ENCODE results near the gene ACAA1. TPM values are rescaled to one million over a fixed set of nuclear protein-coding genes. Genes with fewer than 3 reads are reported as not detected.

ACAA1 gene
- total and polyA plus RNA-seq, 9 of the 15 experiments (the other 6 are each of a cell fraction or from before 2014, with no cell fraction given) = 4.0 to 88.9 (median 57.2) TPM

- TF ChIP-seq, protein P1, sequence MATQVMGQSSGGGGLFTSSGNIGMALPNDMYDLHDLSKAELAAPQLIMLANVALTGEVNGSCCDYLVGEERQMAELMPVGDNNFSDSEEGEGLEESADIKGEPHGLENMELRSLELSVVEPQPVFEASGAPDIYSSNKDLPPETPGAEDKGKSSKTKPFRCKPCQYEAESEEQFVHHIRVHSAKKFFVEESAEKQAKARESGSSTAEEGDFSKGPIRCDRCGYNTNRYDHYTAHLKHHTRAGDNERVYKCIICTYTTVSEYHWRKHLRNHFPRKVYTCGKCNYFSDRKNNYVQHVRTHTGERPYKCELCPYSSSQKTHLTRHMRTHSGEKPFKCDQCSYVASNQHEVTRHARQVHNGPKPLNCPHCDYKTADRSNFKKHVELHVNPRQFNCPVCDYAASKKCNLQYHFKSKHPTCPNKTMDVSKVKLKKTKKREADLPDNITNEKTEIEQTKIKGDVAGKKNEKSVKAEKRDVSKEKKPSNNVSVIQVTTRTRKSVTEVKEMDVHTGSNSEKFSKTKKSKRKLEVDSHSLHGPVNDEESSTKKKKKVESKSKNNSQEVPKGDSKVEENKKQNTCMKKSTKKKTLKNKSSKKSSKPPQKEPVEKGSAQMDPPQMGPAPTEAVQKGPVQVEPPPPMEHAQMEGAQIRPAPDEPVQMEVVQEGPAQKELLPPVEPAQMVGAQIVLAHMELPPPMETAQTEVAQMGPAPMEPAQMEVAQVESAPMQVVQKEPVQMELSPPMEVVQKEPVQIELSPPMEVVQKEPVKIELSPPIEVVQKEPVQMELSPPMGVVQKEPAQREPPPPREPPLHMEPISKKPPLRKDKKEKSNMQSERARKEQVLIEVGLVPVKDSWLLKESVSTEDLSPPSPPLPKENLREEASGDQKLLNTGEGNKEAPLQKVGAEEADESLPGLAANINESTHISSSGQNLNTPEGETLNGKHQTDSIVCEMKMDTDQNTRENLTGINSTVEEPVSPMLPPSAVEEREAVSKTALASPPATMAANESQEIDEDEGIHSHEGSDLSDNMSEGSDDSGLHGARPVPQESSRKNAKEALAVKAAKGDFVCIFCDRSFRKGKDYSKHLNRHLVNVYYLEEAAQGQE (IDR thresholded peaks at IDR 0.05; ENCODE audit: borderline replicate concordance) = no peak
- TF ChIP-seq, protein P1 (CRISPR knock-in tag; IDR thresholded peaks at IDR 0.05; ENCODE audit: low read depth) = no peak; the same call in none of the 2 replicates
- TF ChIP-seq E2F4 (CRISPR knock-in tag; IDR thresholded peaks at IDR 0.05; ENCODE audit: low read depth) (no peak), FOXJ3 (CRISPR knock-in tag; IDR thresholded peaks at IDR 0.05) (no peak), THAP12 (CRISPR knock-in tag; IDR thresholded peaks at IDR 0.05) (peak; percentile 52), PHF20 (IDR thresholded peaks at IDR 0.05; ENCODE audit: partially characterized antibody) (peak; percentile 45), PTBP1 (IDR thresholded peaks at IDR 0.05; ENCODE audit: low read depth, low read length) (no peak; the same call in 1 of the 2 replicates), TAF15 (IDR thresholded peaks at IDR 0.05; ENCODE audit: low read depth, low read length) (no peak), MIER1 (IDR thresholded peaks at IDR 0.05; ENCODE audit: low read depth) (no peak), ADNP (tag; IDR thresholded peaks at IDR 0.05) (no peak), SMAD2 (IDR thresholded peaks at IDR 0.05; ENCODE audit: low read depth, low read length) (no peak), MLLT1 (IDR thresholded peaks at IDR 0.05) (peak in 1 of 2 experiments; percentile 63; a peak in 1 of 4 replicates), CHD1 (IDR thresholded peaks at IDR 0.05; ENCODE audit: low read length) (no peak), SREBF1 (IDR thresholded peaks at IDR 0.05; ENCODE audit: borderline replicate concordance, low read depth, low read length) (peak; percentile 17; the same call in 1 of the 2 replicates)
Measured at GRCh38 chr3:38164952-38165721, 28.2 kb upstream of the ACAA1 start, which contains the start of gene OXSR1 (continued).

Measured in K562 (cell line).